Panc1 (cell line): ENCODE data around the gene CDHR5. TPM values are rescaled to one million over a fixed set of nuclear protein-coding genes. Genes with fewer than 3 reads are reported as not detected.

ENCODE experiments used
- microRNA-seq: library from miRNA; unstranded; fragments of <30 nt; microRNA quantifications from one replicate; pipeline ENCODE4 v1.1.0, GENCODE V29; 2020; ENCODE audit not compliant: unreplicated experiment
- total RNA-seq: library from RNA; stranded (reverse); gene quantifications from one replicate; pipeline ENCODE4 v1.2.1, GENCODE V29; 2021; ENCODE audit not compliant: unreplicated experiment

CDHR5 gene
- total RNA-seq, 1 experiment from 2014 or later = not detected

Small RNAs within 50 kb of the gene (microRNA-seq; reads per million reads assigned to microRNA genes)
- gene MIR210 = 791 reads per million, percentile 78 among the genes with 10 or more reads in this experiment

Other genes with a start within 250 kb of the CDHR5 start
- 36.8 TPM for gene PKP3, start 230.7 kb downstream of the CDHR5 start, total RNA-seq
- gene SIGIRR, start 210.0 kb downstream of the CDHR5 start, total RNA-seq = 183 TPM
- gene ANO9, start 182.9 kb downstream of the CDHR5 start, total RNA-seq = 61.4 TPM
- 103 TPM for gene PTDSS2, start 174.7 kb downstream of the CDHR5 start, total RNA-seq
- gene RNH1, start 117.7 kb downstream of the CDHR5 start, total RNA-seq = 345 TPM
- gene HRAS, start 89.4 kb downstream of the CDHR5 start, total RNA-seq = 175 TPM
- gene LRRC56, start 87.4 kb downstream of the CDHR5 start, total RNA-seq = 9.8 TPM
- gene LMNTD2, start 64.2 kb downstream of the CDHR5 start, total RNA-seq = 21.8 TPM
- gene RASSF7, start 64.0 kb downstream of the CDHR5 start, total RNA-seq = 81.8 TPM
- gene PHRF1, start 48.5 kb downstream of the CDHR5 start, total RNA-seq = 90.6 TPM
- gene IRF7, start 9.0 kb downstream of the CDHR5 start, total RNA-seq = 23.9 TPM
- gene SCT, start 2.2 kb upstream of the CDHR5 start, total RNA-seq = not detected
- gene DRD4, start 12.3 kb upstream of the CDHR5 start, total RNA-seq = 0.95 TPM
- 105 TPM for gene DEAF1, start 70.3 kb upstream of the CDHR5 start, total RNA-seq
- 45.2 TPM for gene TMEM80, start 70.9 kb upstream of the CDHR5 start, total RNA-seq
- 256 TPM for gene EPS8L2, start 81.3 kb upstream of the CDHR5 start, total RNA-seq
- 257 TPM for gene TALDO1, start 122.5 kb upstream of the CDHR5 start, total RNA-seq
- 229 TPM for gene GATD1, start 152.5 kb upstream of the CDHR5 start, total RNA-seq
- 15.9 TPM for gene CEND1, start 165.1 kb upstream of the CDHR5 start, total RNA-seq
- gene SLC25A22, start 173.3 kb upstream of the CDHR5 start, total RNA-seq = 119 TPM
- gene PIDD1, start 180.3 kb upstream of the CDHR5 start, total RNA-seq = 75.9 TPM
- gene RPLP2, start 185.0 kb upstream of the CDHR5 start, total RNA-seq = 3,468 TPM
- gene PNPLA2, start 194.0 kb upstream of the CDHR5 start, total RNA-seq = 244 TPM
- 132 TPM for gene CRACR2B, start 203.0 kb upstream of the CDHR5 start, total RNA-seq
- gene CD151, start 208.0 kb upstream of the CDHR5 start, total RNA-seq = 680 TPM
- gene POLR2L, start 217.6 kb upstream of the CDHR5 start, total RNA-seq = 673 TPM
- gene TSPAN4, start 217.9 kb upstream of the CDHR5 start, total RNA-seq = 187 TPM